GM03348 (cell line): Measurements from ENCODE around the gene GPR173.

Experiments used
- DNase-seq: peaks from one replicate; pipeline ENCODE4 v3.0.0; 2012; ENCODE audit warnings: low spot score

The GPR173 gene

GRCh38 chrX:53048169-53049126 lies at the start of gene GPR173:
TSS of gene GPR173 (plus strand) at chrX:53048789. CDS start at chrX:53076622, 27,833 bp downstream.
- DNase-seq, result peak; percentile 72

- no peak for DNase-seq
Measured at GRCh38 chrX:53000447-53001135, 48.0 kb upstream of the GPR173 start.

- DNase-seq, result no peak
Measured at GRCh38 chrX:53001958-53002357, 46.6 kb upstream of the GPR173 start.

GRCh38 chrX:53003111-53003510 lies 45.5 kb upstream of the GPR173 start:
- DNase-seq, result no peak

- no peak for DNase-seq
Measured at GRCh38 chrX:53004038-53004437, 44.6 kb upstream of the GPR173 start.

- DNase-seq, result no peak
Measured at GRCh38 chrX:53004811-53005210, 43.8 kb upstream of the GPR173 start.

- no peak for DNase-seq
Measured at GRCh38 chrX:53005327-53005726, 43.3 kb upstream of the GPR173 start.

GRCh38 chrX:53009032-53009431 lies 39.6 kb upstream of the GPR173 start:
- DNase-seq, result no peak

- DNase-seq, result no peak
Measured at GRCh38 chrX:53013291-53013690, 35.3 kb upstream of the GPR173 start.

GRCh38 chrX:53018627-53019026 lies 30.0 kb upstream of the GPR173 start:
- DNase-seq, result no peak

GRCh38 chrX:53022381-53022780 lies 26.2 kb upstream of the GPR173 start:
- no peak for DNase-seq

GRCh38 chrX:53028678-53029077 lies 19.9 kb upstream of the GPR173 start:
- DNase-seq, result no peak

- DNase-seq, result no peak
Measured at GRCh38 chrX:53031380-53031779, 17.2 kb upstream of the GPR173 start.

GRCh38 chrX:53036149-53036548 lies 12.4 kb upstream of the GPR173 start:
- DNase-seq, result no peak

GRCh38 chrX:53039236-53039635 lies 9.4 kb upstream of the GPR173 start:
- DNase-seq, result no peak

- no peak for DNase-seq
Measured at GRCh38 chrX:53044995-53045394, 3.6 kb upstream of the GPR173 start.

GRCh38 chrX:53047228-53047627 lies 1.4 kb upstream of the GPR173 start:
- DNase-seq, result no peak

GRCh38 chrX:53049127-53049517 lies 533 bp downstream of the GPR173 start:
- no peak for DNase-seq

GRCh38 chrX:53050841-53051240 lies 2.3 kb downstream of the GPR173 start:
- DNase-seq, result peak; percentile 9

GRCh38 chrX:53055244-53055849 lies 6.8 kb downstream of the GPR173 start:
- no peak for DNase-seq

- DNase-seq, result no peak
Measured at GRCh38 chrX:53056292-53056691, 7.7 kb downstream of the GPR173 start.

- DNase-seq, result no peak
Measured at GRCh38 chrX:53065104-53065503, 16.5 kb downstream of the GPR173 start.

- no peak for DNase-seq
Measured at GRCh38 chrX:53071064-53071463, 22.5 kb downstream of the GPR173 start.
